Spleen (tissue), 7 donors: ENCODE measurements around the gene RGS6.

ENCODE experiments used
- POLR2A ChIP-seq, 3 donors: fragments of 450-650 bp; IDR thresholded peaks; one replicate each; pipeline ENCODE4 v1.5.1; 2017; ENCODE audit warnings: antibody characterized with exemption in 3 of 3, mild to moderate bottlenecking in 1 of 3
- TF ChIP-seq, protein P1 (sequence below), 11 experiments: fragments of 200-600 bp in 7 of 11; fragments of 450-650 bp in 4 of 11; sonication (generic) in 4 of 11; IDR thresholded peaks in 8 of 11; conservative IDR thresholded peaks in 3 of 11; 1 replicate in 7 of 11; 2 replicates in 4 of 11; pipeline versions ENCODE4 v1.4.0 to v1.8.0; 2016 to 2021; ENCODE audit warnings: antibody characterized with exemption in 11 of 11, inconsistent platforms in 4 of 11, mild to moderate bottlenecking in 1 of 11
- donor health status: DM: no; HTN: no; CAD: no; lungs with moderate emphysema.
- donor health status: DM: no; HTN: no; CAD: no.
- donor health status: DM: no; HTN: no; CAD: no.

GRCh38 chr14:72495668-72496067 lies 563.4 kb downstream of the RGS6 start:
- TF ChIP-seq POLR2A (IDR thresholded peaks at IDR 0.05): no peak
- TF ChIP-seq, protein P1, sequence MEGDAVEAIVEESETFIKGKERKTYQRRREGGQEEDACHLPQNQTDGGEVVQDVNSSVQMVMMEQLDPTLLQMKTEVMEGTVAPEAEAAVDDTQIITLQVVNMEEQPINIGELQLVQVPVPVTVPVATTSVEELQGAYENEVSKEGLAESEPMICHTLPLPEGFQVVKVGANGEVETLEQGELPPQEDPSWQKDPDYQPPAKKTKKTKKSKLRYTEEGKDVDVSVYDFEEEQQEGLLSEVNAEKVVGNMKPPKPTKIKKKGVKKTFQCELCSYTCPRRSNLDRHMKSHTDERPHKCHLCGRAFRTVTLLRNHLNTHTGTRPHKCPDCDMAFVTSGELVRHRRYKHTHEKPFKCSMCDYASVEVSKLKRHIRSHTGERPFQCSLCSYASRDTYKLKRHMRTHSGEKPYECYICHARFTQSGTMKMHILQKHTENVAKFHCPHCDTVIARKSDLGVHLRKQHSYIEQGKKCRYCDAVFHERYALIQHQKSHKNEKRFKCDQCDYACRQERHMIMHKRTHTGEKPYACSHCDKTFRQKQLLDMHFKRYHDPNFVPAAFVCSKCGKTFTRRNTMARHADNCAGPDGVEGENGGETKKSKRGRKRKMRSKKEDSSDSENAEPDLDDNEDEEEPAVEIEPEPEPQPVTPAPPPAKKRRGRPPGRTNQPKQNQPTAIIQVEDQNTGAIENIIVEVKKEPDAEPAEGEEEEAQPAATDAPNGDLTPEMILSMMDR (IDR thresholded peaks at IDR 0.05 in 8 of 11, conservative IDR thresholded peaks at IDR 0.05 in 3 of 11): no peak
